ENCODE measurements around the gene SNRNP27. TPM values are rescaled to one million over a fixed set of nuclear protein-coding genes. Genes with fewer than 3 reads are reported as not detected.

Gene SNRNP27
- total RNA-seq, 2 experiments from 2014 or later, result 54.3 to 57.9 TPM

DNA sequence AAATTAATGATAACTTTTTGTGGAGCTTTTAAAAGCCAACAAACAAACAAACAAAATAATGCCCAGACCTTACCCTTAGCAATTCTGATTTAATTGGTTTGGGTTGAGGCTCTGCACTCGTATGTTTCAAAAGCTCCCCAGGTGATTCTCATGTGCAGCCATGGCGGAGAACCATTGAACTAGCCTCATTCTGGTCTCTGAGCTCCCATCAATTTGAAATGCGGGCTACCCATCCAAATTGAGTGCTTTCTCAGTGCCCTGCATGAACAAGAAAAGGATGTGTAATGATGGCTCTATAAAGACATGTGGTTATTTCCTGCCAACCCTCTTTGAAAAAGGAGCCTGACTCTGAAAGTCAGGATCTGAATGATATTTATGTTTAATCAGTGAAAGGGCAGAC lies 29.4 kb downstream of the SNRNP27 start:
- H3K27ac Mint-ChIP-seq, result no peak overlapping the region
- ATAC-seq, result no peak
- intact Hi-C loops (cut with micrococcal nuclease), result no loop called here

DNA sequence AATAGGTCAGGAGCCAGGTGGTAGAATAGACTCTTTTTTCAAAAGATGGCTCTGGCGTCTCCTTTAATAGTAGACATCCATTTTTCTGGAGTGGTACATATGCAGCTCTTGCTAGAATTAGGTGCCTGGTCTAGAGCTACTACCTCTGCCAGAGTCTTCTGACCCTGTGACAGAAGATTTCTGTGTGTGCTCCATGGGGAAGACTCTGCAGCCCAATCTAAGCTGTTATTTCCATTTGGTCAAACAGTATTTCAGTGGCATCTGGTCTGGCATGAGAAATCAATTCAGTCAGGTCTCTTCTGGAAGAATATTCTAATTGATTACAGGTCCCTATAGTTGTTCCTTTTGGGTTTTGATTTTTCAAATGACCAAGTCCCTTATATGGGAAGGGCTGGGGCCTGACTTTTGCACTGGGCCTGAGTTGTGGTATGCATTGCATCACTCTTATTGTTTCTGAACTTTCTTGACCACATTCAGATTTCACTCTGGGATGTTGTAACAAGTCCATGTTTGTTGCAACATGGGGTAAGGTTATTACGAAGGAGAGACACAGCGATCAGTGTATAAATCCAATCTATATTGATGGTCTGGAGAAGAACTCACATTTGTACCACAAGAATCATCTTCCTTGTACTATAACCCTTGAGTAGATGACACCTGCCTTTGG lies 33.2 kb downstream of the SNRNP27 start:
- TF ChIP-seq, protein P1, sequence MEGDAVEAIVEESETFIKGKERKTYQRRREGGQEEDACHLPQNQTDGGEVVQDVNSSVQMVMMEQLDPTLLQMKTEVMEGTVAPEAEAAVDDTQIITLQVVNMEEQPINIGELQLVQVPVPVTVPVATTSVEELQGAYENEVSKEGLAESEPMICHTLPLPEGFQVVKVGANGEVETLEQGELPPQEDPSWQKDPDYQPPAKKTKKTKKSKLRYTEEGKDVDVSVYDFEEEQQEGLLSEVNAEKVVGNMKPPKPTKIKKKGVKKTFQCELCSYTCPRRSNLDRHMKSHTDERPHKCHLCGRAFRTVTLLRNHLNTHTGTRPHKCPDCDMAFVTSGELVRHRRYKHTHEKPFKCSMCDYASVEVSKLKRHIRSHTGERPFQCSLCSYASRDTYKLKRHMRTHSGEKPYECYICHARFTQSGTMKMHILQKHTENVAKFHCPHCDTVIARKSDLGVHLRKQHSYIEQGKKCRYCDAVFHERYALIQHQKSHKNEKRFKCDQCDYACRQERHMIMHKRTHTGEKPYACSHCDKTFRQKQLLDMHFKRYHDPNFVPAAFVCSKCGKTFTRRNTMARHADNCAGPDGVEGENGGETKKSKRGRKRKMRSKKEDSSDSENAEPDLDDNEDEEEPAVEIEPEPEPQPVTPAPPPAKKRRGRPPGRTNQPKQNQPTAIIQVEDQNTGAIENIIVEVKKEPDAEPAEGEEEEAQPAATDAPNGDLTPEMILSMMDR (IDR thresholded peaks at IDR 0.05), result no peak
- no peak overlapping the region for H3K4me3 Mint-ChIP-seq
- DNase-seq (no peak), ATAC-seq (no peak)
- intact Hi-C loops (cut with micrococcal nuclease), result no loop called here
- peaks cover 11% of the 10 kb centered on the region for H3K36me3 Mint-ChIP-seq (ENCODE audit: low read depth)
- H3K4me1 Mint-ChIP-seq (ENCODE audit: low read depth), result peaks cover 14% of the 10 kb centered on the region
- H3K27ac Mint-ChIP-seq, result no peak overlapping the region
- ChIA-PET POLR2A (interaction anchor here (0.5 to 0.6 kb wide), 2 partner anchors 12 to 262 kb away, joined by 3 read pairs; partner anchors contain the start of gene MXD1), CTCF (no interaction called here)
- H3K27me3 Mint-ChIP-seq, result no peaks in the 10 kb centered on the region
- no peaks in the 10 kb centered on the region for H3K9me3 Mint-ChIP-seq

More for the DNA sequence above, 29.4 kb downstream of the SNRNP27 start:
- CTCF ChIA-PET, result interaction anchor here (0.6 to 1.5 kb wide), 4 partner anchors 10 to 148 kb away, joined by 3 to 4 read pairs (median 4); no protein-coding TSS in a partner anchor
- Mint-ChIP-seq H3K4me3 (no peak overlapping the region), H3K27me3 (no peaks in the 10 kb centered on the region), H3K36me3 (ENCODE audit: low read depth) (peaks cover 14% of the 10 kb centered on the region), H3K9me3 (no peaks in the 10 kb centered on the region), H3K4me1 (ENCODE audit: low read depth) (peaks cover 12% of the 10 kb centered on the region)
- TF ChIP-seq, protein P1 (IDR thresholded peaks at IDR 0.05), result no peak
- DNase-seq, result no peak
- POLR2A ChIA-PET, result interaction anchor here (0.6 to 1.5 kb wide), 4 partner anchors 8 to 219 kb away, joined by 3 to 4 read pairs (median 3); partner anchors contain the start of gene MXD1

DNA sequence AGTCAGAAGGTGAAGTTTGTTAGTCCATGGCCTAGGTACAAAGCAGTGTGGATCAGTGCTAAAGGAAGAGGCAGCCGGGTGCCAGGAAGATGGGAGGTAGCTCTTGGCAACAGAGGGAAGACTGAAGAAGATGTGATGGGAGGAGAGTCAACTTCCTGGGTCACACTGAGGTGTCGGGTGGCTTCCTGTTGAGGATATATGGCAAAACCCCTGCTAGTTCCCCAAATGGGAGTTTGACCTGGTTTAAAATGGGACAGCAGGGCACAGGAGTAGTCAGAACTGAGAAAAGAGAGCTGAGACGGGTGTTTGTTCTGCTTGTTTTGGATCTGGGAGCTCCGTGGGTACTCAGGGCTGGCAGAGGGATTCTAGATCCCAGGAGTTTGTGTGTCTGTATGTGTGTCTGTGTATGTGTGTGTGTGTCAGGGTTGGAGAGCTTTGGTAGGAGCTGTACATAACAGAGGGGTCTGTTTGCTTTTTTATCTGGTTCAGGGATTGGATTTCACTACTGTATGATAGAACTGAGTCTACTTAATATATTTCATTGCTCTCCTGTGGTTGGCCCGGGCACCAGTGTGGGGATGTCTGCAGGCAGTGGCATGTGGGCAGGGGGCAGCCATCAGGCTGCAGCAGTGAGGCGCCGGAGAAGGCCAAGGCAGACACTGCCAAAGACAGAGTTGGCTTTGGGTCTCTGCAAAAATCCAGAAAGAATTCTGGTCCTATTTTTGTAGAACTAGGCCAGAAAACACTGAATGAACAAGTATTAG lies 38.3 kb downstream of the SNRNP27 start:
- ATAC-seq, result no peak
- POLR2A ChIA-PET, result interaction anchor here (0.9 to 1.8 kb wide), 4 partner anchors 12 to 161 kb away, joined by 3 to 9 read pairs (median 3); no protein-coding TSS in a partner anchor
- Mint-ChIP-seq H3K27ac (peak overlapping the region; percentile 50), H3K36me3 (ENCODE audit: low read depth) (peaks cover 5% of the 10 kb centered on the region), H3K4me3 (no peak overlapping the region), H3K9me3 (no peaks in the 10 kb centered on the region), H3K4me1 (ENCODE audit: low read depth) (peaks cover 26% of the 10 kb centered on the region), H3K27me3 (no peaks in the 10 kb centered on the region)
- TF ChIP-seq, protein P1 (IDR thresholded peaks at IDR 0.05), result no peak
- CTCF ChIA-PET, result interaction anchor here (1.3 to 2.7 kb wide), 3 partner anchors 13 to 211 kb away, joined by 3 to 7 read pairs (median 6); no protein-coding TSS in a partner anchor
- intact Hi-C loops (cut with micrococcal nuclease), result no loop called here
- DNase-seq, result no peak

DNA sequence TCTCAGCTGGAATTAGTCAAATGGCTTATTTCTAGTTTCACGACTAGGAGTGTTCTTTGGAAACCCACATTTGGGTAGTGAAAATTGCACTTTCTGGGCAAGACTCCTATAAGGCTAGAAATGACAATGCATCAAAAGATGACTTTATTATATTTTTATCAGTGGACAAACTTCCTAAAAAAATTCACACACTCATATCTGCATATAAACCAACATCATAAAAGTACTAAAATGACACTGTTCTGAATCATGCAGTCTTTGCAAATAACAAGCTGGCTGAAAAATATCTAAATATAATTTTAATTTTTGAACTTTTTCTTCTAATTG lies 38.8 kb downstream of the SNRNP27 start:
- H3K4me1 Mint-ChIP-seq (ENCODE audit: low read depth), result peaks cover 24% of the 10 kb centered on the region
- no peak for DNase-seq
- H3K27me3 Mint-ChIP-seq, result no peaks in the 10 kb centered on the region
- CTCF ChIA-PET, result interaction anchor here (1.3 to 2.7 kb wide), 3 partner anchors 12 to 210 kb away, joined by 3 to 7 read pairs (median 6); no protein-coding TSS in a partner anchor
- peaks cover 2% of the 10 kb centered on the region for H3K36me3 Mint-ChIP-seq (ENCODE audit: low read depth)
- H3K9me3 Mint-ChIP-seq, result no peaks in the 10 kb centered on the region
- no peak overlapping the region for H3K27ac Mint-ChIP-seq
- H3K4me3 Mint-ChIP-seq, result no peak overlapping the region
- intact Hi-C loops (cut with micrococcal nuclease), result no loop called here
- ATAC-seq, result no peak
- TF ChIP-seq, protein P1 (IDR thresholded peaks at IDR 0.05), result no peak
- POLR2A ChIA-PET, result interaction anchor here (0.8 to 1.8 kb wide), 5 partner anchors 13 to 149 kb away, joined by 3 to 9 read pairs (median 3); no protein-coding TSS in a partner anchor

Measured in activated CD8-positive, alpha-beta T cell treated with anti-CD3 and anti-CD28 coated beads for 36 hours (primary cell).